Right renal pelvis (tissue), 4 donors: ENCODE results near the gene IRS2. TPM values are rescaled to one million over a fixed set of nuclear protein-coding genes. Genes with fewer than 3 reads are reported as not detected.

ENCODE experiments used
- DNase-seq, 4 donors: peaks; one replicate each; pipeline ENCODE4 v3.0.0-alpha.2; 2013; ENCODE audit warnings: low read depth in 4 of 4, low spot score in 3 of 4, missing footprints in 1 of 4
- polyA plus RNA-seq, 4 donors: library from polyadenylated mRNA; unstranded; fragments of 120-200 nt; gene quantifications; one replicate each; pipeline ENCODE4 v1.2.1, GENCODE V29; 2013; ENCODE audit not compliant: insufficient read length in 4 of 4

IRS2 gene
- polyA plus RNA-seq, 4 donors = 11.4 to 14.9 (median 12.1) TPM

DNA sequence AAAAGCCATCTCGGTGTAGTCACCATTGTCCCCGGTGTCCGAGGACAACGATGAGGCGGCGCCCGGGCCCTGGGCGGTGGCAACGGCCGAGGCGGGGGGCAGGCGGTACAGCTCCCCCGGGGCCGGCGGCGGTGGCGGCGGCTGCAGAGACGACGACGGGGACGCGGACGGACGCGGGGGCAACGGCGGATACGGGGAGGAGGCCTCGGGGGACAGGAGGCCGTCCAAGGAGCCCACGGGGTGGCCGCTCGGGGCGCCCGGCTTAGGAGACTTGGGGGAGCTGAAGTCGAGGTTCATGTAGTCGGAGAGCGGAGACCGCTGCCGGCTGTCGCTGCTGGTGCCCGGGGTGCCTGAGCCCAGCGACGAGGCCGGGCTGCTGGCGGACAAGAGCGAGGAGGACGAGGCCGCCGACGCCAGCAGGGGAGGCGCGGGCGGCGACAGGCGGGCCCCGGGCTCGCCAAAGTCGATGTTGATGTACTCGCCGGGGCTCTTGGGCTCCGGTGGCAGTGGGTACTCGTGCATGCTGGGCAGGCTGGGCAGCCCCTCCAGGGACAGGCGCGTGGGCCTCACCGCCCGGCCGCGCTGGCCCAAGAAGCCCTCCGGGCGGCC is 3.5 kb downstream of the IRS2 start:
- DNase-seq = no peak

DNA sequence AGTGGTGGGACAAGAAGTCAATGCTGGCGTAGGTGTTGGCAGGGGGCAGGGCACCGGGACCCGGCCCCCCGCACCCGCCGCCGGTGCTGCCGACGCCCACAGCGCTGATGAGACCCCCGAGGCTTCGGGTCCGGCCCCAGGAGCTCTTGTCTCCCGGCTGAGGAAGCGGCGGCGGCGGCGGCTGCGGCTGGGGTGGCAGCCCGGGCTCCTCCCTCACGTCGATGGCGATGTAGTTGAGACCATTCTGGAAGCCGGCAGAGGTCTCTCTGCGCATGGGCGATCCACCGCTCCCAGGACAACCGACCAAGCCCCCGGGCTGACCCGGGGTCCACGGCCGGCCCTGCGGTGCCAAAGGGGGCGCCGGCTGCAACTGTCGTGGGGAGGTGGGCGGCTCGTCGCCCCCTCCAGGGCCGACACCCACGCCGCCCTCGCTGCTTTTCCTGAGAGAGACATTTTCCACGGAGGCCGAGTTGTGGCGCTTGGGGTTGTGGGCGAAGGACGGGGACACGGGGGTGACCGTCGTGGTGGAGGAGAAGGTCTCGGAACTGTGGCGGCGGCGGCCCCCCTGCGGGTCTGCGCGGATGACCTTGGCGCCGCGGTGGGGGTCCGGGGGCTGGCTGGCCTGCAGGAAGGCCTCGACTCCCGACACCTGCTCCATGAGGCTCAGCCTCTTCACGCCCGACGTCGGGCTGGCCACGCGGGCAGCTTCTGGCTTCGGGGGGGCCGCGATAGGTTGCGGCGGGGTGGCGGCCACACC is 4.1 kb downstream of the IRS2 start:
- DNase-seq = no peak

GRCh38 chr13:109781384-109782065 is 4.9 kb downstream of the IRS2 start:
- no peak for DNase-seq

DNA sequence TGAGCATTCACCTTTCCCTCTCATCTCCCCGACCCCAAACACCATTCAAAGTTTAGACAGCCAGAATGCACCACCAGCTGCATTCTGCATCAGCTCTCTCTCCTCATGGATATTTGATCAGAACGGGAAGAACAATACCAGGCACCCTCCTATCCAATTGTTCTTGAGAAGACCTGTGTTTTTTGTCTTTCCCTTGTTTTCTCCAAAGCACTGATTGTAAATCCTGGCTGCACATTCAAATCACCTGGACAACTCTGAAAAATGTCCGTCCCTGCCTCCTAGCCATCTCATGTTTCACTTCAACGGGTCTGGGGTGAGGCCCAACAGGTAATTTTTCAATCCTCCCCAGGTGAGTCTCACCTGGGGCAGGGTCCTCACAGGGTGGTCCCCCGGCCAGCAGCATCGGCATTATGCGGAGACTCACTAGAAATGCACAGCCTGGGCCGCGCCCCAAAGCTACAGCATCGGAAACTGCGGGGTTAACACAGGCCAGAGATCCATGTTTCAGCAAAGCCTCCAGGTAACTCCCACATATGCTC is 5.5 kb downstream of the IRS2 start:
- DNase-seq = no peak

DNA sequence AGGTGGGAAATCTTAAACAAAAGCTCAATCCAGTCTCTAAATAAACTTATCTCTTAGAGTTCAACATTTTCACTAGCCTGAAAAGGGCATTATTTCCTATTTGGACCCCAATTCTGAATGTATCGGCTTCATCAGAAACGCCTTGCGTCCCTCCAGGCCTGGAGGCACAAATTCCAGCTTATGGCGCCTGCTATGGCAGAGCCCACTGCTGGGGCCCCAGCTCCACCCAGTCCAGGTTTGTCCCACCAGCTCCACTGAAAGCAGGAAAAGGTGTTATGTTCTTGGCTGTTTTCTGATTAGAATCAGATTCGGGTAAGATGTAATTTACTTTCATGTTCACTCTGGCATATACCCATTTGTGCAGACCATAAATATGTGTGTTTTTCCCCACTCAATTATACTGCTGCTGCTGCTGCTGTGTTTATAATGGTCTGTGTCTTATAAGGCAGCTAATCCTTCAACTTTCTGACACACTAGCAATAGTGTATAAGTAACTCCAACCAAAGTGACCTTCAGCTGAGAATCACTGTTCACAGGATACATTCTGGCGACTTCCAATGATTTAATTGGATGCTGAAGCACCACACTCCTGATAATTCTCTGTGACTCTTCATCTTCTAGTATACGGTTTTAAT is 6.4 kb downstream of the IRS2 start:
- DNase-seq = no peak

DNA sequence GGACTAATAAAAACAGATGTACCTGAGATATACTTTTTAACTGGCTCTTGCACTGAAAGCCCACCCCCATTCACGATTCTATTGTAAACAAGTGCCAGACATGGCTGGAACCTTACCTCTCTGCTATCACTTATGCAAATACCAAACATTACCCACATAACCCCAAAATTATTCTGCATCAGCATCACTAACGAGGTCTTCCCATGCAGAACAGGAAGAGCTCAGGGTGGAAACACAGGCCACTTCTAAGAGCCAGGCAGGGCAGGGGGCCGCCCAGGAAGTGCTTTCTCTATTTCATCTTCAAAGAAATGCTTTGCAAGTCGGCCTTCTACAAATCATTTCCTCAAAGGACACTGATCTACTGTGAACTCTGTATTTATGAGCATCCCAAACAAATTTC is 7.3 kb downstream of the IRS2 start:
- no peak for DNase-seq

DNA sequence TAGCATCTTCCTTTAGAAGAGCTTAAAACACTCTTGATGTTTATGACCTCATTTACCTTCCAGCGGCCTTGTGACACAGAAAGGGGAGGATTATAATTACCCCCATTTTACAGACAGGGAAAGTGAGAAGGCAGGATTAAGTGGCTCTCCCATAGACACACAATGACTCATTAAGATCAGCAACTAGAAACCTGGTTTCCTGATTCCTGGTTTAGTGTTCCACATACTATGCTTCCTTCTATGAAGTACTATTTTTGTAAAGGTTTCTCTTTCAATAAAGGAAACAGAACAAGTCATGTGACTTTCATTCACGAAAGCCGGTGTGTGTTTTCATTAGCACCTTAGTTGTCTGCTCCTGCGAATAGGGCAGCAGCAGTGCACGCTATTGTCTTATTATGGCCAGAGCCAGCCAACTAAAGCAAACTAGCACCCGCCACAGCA is 8.3 kb downstream of the IRS2 start:
- DNase-seq = no peak

GRCh38 chr13:109776575-109776974 is 9.8 kb downstream of the IRS2 start:
- no peak for DNase-seq

DNA sequence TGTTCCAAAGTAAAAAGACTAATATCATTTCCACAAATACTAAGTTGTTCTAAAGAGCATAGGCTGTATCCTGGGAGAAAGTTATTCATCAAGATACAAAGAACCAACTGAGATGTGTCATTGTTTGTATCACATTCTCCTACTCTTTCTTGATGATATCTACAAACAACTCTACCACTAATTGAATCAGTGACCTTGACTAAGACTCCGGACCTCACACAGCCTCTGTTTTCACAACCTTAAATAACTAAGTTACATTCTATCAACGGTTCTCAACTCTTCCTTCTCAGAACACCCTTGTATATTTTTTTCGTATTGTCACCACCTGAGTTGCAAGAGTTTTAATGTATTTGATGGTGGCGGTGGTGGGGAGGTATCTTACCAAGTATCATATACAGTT is 12.6 kb downstream of the IRS2 start:
- no peak for DNase-seq

DNA sequence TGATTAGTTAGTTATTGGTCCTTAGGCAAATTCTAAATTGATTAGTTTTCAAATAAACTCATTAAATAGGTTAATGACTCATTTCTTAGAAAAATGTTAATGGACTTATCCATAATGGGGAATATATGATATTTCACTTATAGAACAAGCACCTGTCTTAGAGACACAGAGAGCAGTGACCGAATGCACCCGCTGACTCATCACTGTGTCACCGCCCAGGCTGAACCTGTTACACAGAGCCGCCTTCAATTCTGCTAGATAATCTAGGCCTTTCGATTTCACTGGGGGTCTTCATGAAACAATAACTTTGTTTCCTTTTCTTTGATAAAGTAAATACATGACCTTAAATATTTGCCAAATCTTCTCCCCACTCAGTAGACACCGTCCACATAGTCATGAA is 13.1 kb downstream of the IRS2 start:
- no peak for DNase-seq

- no peak for DNase-seq
Observed at GRCh38 chr13:109771926-109772325, 14.5 kb downstream of the IRS2 start.

DNA sequence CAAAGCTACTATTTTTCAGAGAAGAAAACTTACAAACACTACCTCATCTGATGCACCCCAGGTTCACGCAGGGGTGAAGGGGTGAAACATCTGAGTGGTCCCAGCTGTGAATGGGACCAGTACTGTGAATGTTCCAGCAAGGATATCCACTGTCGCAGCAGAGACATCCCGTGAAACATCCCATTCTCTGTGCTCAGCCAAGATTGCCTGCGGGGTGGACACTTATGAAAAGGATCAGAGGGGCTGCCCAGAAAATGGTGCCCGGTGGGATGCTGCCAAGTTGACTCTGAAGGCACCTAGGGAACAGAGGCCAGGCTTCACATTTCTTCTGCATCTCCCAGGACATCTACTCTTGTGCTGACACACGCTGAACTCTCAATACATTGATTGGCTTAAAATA is 15.9 kb downstream of the IRS2 start:
- DNase-seq = no peak

GRCh38 chr13:109769921-109770320 is 16.5 kb downstream of the IRS2 start:
- no peak for DNase-seq

DNA sequence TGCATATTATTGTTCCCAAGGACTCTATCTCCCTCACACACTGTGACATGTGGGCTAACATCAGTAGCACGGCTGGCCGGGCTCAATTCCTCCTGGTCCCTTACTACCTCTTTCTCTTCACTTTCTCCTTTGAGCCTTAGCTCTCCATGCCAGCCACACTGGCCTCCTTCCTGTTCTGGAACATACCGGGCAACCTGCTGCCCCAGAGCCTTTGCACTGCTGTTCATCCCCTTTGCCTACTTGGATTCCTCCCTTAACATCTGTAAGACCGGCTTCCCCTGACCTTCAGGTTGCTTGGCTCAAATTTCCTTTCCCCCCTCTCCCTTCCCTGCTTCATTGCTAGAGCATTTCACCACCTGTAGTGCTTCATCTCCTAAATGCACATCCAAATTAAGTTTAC is 17.1 kb downstream of the IRS2 start:
- DNase-seq = no peak

- DNase-seq = no peak
Observed at GRCh38 chr13:109768616-109769015, 17.8 kb downstream of the IRS2 start.

DNA sequence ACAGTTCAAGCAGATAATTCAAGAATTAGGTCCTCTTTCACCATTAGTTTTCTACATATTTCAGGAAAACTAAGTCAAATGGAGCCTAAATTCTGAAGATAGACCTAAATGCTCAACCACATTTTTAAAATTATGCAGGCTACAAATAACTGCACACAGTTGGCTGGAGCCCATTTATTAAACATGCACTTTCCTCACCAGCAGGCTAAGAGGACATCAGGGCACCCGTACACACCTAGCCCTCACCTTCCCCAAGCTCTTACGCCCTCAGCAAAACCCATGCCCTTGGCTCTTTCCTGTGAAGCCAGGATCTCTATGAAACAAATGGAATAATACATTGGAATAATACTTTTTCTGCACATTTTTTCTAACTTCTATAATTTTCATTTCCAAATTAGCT is 18.2 kb downstream of the IRS2 start:
- DNase-seq = no peak

DNA sequence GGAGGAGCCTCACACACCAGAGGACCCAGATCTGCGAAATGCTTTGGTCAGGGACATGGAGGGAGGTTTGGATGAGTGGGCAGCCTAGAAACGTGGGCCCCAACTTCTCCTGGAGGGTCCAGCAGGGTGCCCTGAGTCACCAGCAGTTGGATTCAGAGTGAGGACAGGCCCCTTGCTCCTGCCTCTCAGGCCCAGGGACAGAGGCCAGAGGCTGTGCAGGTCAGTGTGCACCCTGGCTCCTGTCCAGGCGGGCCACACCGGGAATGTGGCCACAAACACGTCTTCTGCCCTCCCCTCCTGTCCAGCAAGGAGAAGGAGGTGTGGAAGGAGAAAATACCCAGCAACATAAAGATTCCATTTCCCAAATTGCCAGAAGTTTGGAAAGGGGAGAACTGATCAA is 19.4 kb downstream of the IRS2 start:
- no peak for DNase-seq

- no peak for DNase-seq
Observed at GRCh38 chr13:109764470-109765291, 21.7 kb downstream of the IRS2 start.

DNA sequence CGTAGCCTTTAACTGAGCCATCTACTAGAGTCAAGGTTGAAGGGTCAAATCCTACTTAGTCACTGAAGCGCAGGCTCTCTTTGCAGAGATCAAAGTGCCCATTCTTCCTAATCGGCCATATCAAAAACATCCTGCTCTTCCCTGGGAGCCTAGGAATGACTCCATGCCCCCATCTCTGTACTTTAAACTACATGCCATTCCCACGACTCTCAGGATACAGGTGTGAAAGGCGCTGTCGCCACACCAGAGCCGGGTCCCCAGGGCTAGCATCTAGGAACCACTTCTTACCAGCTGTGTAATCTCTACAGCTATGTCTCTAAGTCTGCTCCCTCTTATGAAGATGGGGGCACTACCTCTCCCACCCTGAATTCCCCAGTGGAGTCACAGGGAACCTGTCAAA is 22.3 kb downstream of the IRS2 start:
- DNase-seq = no peak

GRCh38 chr13:109762791-109763190 is 23.6 kb downstream of the IRS2 start:
- DNase-seq = no peak
